IPS-20b (cell line): Measurements from ENCODE around the gene HID1.

Experiments used
- H3K27ac ChIP-seq: one replicate; pipeline ENCODE4 v1.5.1; 2013; ENCODE audit warnings: low read length
- H3K27me3 ChIP-seq: 2 replicates; pipeline ENCODE4 v1.6.1; 2013; ENCODE audit warnings: mild to moderate bottlenecking, low read length, inconsistent platforms; ENCODE audit not compliant: insufficient read depth
- H3K36me3 ChIP-seq: 2 replicates; pipeline ENCODE4 v1.6.1; 2013; ENCODE audit warnings: low read depth, mild to moderate bottlenecking, inconsistent platforms, low read length, moderate library complexity; ENCODE audit not compliant: insufficient read depth
- H3K4me1 ChIP-seq: 2 replicates; pipeline ENCODE4 v1.6.1; 2013; ENCODE audit warnings: mild to moderate bottlenecking, control low read depth, inconsistent platforms, low read length, moderate library complexity; ENCODE audit not compliant: insufficient read depth
- H3K4me3 ChIP-seq: 2 replicates; pipeline ENCODE4 v1.5.1; 2013; ENCODE audit warnings: mild to moderate bottlenecking, low read length, inconsistent platforms
- H3K9ac ChIP-seq: 2 replicates; pipeline ENCODE4 v1.6.1; 2013; ENCODE audit warnings: low read depth, mild to moderate bottlenecking, inconsistent platforms, low read length, moderate library complexity
- H3K9me3 ChIP-seq: 2 replicates; pipeline ENCODE4 v1.6.1; 2013; ENCODE audit warnings: mild to moderate bottlenecking, low read depth, low read length, inconsistent platforms; ENCODE audit not compliant: insufficient read depth

The HID1 gene

GRCh38 chr17:74972107-74972972 is at the start of gene HID1:
HID1 (minus strand) TSS chr17:74972759; CDS start chr17:74972656, 103 bp downstream.
- Histone ChIP-seq H3K27me3 (peaks cover 60% of the 10 kb centered on the region), H3K36me3 (no peaks in the 10 kb centered on the region), H3K9me3 (no peaks in the 10 kb centered on the region), H3K4me1 (0 out of 2 replicates have a peak, but pooled peaks cover 7% of the 10 kb centered on the region), H3K4me3 (peak within 1 kb of the TSS; percentile 69), H3K27ac (no peak within 1 kb of the TSS), H3K9ac (peak within 1 kb of the TSS; percentile 10; the same call in 1 of the 2 replicates)

GRCh38 chr17:75020331-75021110 is 48.0 kb upstream of the HID1 start:
- H3K4me3 ChIP-seq: no peak overlapping the region
- peaks cover 49% of the 10 kb centered on the region for H3K36me3 ChIP-seq
- H3K27ac ChIP-seq: no peak overlapping the region
- H3K4me1 ChIP-seq: no peaks in the 10 kb centered on the region
- no peaks in the 10 kb centered on the region; the same call in 1 of the 2 replicates for H3K9me3 ChIP-seq
- H3K9ac ChIP-seq: no peak overlapping the region
- H3K27me3 ChIP-seq: no peaks in the 10 kb centered on the region

DNA sequence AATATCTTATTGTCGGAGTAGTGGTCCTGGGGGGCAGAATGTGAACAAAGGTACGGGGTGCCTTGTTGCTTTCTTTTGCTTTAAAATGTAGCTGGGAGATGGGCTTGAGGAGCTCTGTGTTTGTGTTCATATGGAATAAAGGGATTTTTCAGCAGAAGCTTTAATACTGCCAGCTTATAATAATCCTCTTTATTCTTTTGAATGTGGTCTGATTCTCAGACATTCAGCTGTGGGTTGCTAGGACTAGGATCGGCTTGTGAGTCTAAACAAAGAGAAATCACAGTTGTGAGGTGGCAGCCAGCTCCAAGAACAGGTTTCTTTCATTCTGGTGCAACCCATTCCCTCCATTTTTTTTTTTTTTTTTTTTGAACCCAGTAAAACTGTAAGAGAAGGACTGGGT is 47.2 kb upstream of the HID1 start:
- no peak overlapping the region for H3K27ac ChIP-seq
- no peak overlapping the region for H3K9ac ChIP-seq
- H3K4me1 ChIP-seq: no peaks in the 10 kb centered on the region
- no peak overlapping the region for H3K4me3 ChIP-seq
- no peaks in the 10 kb centered on the region for H3K27me3 ChIP-seq
- no peaks in the 10 kb centered on the region for H3K9me3 ChIP-seq
- peaks cover 49% of the 10 kb centered on the region for H3K36me3 ChIP-seq

GRCh38 chr17:75019146-75019545 is 46.6 kb upstream of the HID1 start:
- Histone ChIP-seq H3K4me1 (no peaks in the 10 kb centered on the region), H3K27ac (no peak overlapping the region), H3K27me3 (no peaks in the 10 kb centered on the region), H3K4me3 (no peak overlapping the region), H3K9ac (no peak overlapping the region), H3K9me3 (no peaks in the 10 kb centered on the region), H3K36me3 (peaks cover 49% of the 10 kb centered on the region)

- peaks cover 11% of the 10 kb centered on the region for H3K36me3 ChIP-seq
- no peaks in the 10 kb centered on the region for H3K9me3 ChIP-seq
- no peaks in the 10 kb centered on the region for H3K27me3 ChIP-seq
- peak overlapping the region; percentile 95 for H3K4me3 ChIP-seq
- peaks cover 13% of the 10 kb centered on the region for H3K4me1 ChIP-seq
- peak overlapping the region; percentile 93 for H3K9ac ChIP-seq
- H3K27ac ChIP-seq: peak overlapping the region; percentile 60
These were observed 40.6 kb upstream of the HID1 start for GRCh38 chr17:75013092-75013559.

DNA sequence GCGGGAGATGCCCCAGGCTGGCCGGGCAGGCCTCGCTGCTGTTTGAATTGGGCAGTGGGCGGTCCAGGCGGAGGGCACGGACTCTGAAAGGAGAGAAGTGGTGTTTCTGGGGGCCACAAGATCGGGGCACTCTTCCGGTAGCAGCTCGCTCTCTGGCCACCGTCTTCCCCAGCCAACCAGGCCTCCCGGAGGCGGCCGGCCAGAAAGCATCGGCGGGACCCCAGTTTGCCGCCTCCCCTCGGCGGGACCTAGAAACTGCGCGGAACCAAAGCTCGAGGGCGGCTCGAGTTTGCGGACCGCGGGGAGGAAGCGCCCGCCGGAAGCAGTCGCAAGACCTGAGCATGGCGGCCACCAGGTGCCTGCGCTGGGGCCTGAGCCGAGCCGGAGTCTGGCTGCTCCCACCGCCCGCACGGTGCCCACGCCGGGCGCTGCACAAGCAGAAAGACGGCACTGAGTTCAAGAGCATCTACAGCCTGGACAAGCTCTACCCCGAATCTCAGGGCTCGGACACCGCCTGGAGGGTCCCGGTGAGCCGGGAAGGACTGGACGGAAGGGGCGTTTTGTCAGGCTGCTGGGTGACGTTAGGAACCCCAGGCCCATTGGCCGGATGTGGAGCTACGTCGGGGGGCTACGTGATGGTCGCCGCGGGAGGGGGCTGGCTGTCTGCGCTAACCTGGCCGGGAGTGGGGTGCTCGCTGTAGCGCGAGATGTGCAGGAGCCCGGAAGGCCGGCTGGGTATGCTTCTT is 40.0 kb upstream of the HID1 start, which contains the start of gene MRPL58:
Gene MRPL58 (plus strand): TSS at position 325 of the 746 bp plus-strand sequence. CDS start 17 bp downstream, at position 342.
- peaks cover 13% of the 10 kb centered on the region for H3K4me1 ChIP-seq
- peak within 1 kb of the TSS; percentile 96 for H3K9ac ChIP-seq
- no peaks in the 10 kb centered on the region for H3K9me3 ChIP-seq
- H3K27me3 ChIP-seq: no peaks in the 10 kb centered on the region
- H3K27ac ChIP-seq: peak within 1 kb of the TSS; percentile 96
- peaks cover 11% of the 10 kb centered on the region for H3K36me3 ChIP-seq
- H3K4me3 ChIP-seq: peak within 1 kb of the TSS; percentile 95

GRCh38 chr17:75012096-75012345 is 39.5 kb upstream of the HID1 start:
- peak overlapping the region; percentile 96; the same call in 1 of the 2 replicates for H3K9ac ChIP-seq
- H3K4me1 ChIP-seq: peaks cover 13% of the 10 kb centered on the region
- H3K4me3 ChIP-seq: peak overlapping the region; percentile 95
- H3K9me3 ChIP-seq: no peaks in the 10 kb centered on the region
- peaks cover 8% of the 10 kb centered on the region for H3K36me3 ChIP-seq
- no peaks in the 10 kb centered on the region for H3K27me3 ChIP-seq
- H3K27ac ChIP-seq: peak overlapping the region; percentile 96

- H3K9me3 ChIP-seq: no peaks in the 10 kb centered on the region
- H3K4me3 ChIP-seq: peak overlapping the region; percentile 95
- H3K4me1 ChIP-seq: peaks cover 13% of the 10 kb centered on the region
- peak overlapping the region; percentile 96; the same call in 1 of the 2 replicates for H3K9ac ChIP-seq
- peak overlapping the region; percentile 96 for H3K27ac ChIP-seq
- no peaks in the 10 kb centered on the region for H3K27me3 ChIP-seq
- H3K36me3 ChIP-seq: peaks cover 3% of the 10 kb centered on the region
These were observed 39.0 kb upstream of the HID1 start for GRCh38 chr17:75011401-75012095.

GRCh38 chr17:75010683-75011400 is 38.3 kb upstream of the HID1 start:
- Histone ChIP-seq H3K9me3 (no peaks in the 10 kb centered on the region), H3K4me3 (no peak overlapping the region), H3K9ac (peak overlapping the region; percentile 96; the same call in 1 of the 2 replicates), H3K36me3 (no peaks in the 10 kb centered on the region), H3K27ac (no peak overlapping the region), H3K4me1 (peaks cover 13% of the 10 kb centered on the region), H3K27me3 (no peaks in the 10 kb centered on the region)

GRCh38 chr17:75009139-75009724 is 36.7 kb upstream of the HID1 start:
- Histone ChIP-seq H3K27me3 (no peaks in the 10 kb centered on the region), H3K36me3 (0 out of 2 replicates have a peak, but pooled peaks cover 5% of the 10 kb centered on the region), H3K4me3 (no peak overlapping the region), H3K27ac (no peak overlapping the region), H3K9me3 (no peaks in the 10 kb centered on the region), H3K4me1 (peaks cover 13% of the 10 kb centered on the region), H3K9ac (no peak overlapping the region)
